ENCODE results near the gene TNPO1.
A peak's percentile ranks its signal among the peaks of the same experiment; 100 is the strongest.

TNPO1 gene

GRCh38 chr5:72818866-72819534 is 2.5 kb downstream of the TNPO1 start:
- DNase-seq (ENCODE audit: low read depth in 2 of 2) = peak; percentile 25 to 27

- DNase-seq (ENCODE audit: low read depth in 2 of 2) = no peak
Observed at GRCh38 chr5:72821776-72822175, 5.3 kb downstream of the TNPO1 start.

DNA sequence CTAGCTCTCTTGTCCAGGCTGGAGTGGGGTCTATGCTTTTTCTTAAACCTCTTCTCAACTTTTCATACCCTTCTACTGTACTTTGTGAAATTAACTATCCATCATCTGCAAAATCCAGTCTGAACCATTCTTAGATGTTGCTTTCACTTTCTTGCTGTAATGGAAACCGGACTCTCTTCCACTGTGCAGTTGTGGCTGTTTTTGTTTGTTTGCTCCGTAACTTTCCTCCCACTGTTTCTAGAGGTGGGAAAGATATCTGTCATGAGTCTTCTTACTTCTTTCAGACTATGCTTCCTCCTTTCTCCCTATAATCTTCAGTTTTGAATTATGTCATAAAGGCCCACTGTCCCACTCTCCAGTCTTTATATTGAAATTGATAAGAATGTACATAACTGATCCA is 6.5 kb downstream of the TNPO1 start:
- DNase-seq (ENCODE audit: low read depth in 2 of 2) = no peak

GRCh38 chr5:72829707-72830106 is 13.2 kb downstream of the TNPO1 start:
- no peak for DNase-seq (ENCODE audit: low read depth in 2 of 2)

- no peak for DNase-seq (ENCODE audit: low read depth in 2 of 2)
Observed at GRCh38 chr5:72830362-72830761, 13.9 kb downstream of the TNPO1 start.

DNA sequence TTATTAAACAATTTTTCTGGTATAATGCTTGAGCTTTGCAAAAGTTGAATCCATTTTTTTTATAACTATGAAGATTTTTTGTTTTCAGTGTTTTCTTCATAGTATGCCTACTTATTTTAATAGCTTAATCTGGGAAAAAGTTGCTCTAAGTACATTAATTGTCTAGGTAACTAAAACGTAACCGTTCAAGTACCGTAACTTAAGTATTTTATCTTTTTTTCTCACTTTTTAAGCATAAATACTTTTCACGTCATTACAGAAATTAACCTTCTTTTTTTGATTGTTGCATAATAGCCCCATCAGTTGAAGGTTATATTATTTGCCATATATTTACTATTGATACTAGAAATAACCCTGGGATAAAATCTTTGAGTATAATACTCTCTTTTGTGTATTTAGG is 15.2 kb downstream of the TNPO1 start:
- DNase-seq (ENCODE audit: low read depth in 2 of 2) = no peak

GRCh38 chr5:72834924-72835323 is 18.5 kb downstream of the TNPO1 start:
- no peak for DNase-seq (ENCODE audit: low read depth in 2 of 2)

DNA sequence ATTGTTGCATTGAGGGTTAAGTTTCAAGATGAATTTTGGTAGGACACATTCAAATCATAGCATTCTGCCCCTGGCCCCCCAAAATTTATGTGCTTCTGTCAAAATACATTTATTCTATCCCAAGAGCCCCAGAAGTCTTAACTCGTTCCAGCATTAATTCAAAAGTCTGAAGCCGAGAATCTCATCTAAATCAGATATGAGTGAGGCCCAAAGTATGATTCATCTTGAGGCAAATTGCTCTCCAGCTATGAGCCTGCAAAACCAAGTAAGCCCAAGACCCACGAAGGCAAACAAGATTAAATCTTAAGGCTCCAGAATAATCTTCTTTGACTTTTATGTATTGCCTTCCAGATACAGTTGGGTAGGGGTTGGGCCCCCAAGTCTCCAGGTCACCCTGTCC is 19.2 kb downstream of the TNPO1 start:
- no peak for DNase-seq (ENCODE audit: low read depth in 2 of 2)

GRCh38 chr5:72836810-72837209 is 20.3 kb downstream of the TNPO1 start:
- DNase-seq (ENCODE audit: low read depth in 2 of 2) = no peak

DNA sequence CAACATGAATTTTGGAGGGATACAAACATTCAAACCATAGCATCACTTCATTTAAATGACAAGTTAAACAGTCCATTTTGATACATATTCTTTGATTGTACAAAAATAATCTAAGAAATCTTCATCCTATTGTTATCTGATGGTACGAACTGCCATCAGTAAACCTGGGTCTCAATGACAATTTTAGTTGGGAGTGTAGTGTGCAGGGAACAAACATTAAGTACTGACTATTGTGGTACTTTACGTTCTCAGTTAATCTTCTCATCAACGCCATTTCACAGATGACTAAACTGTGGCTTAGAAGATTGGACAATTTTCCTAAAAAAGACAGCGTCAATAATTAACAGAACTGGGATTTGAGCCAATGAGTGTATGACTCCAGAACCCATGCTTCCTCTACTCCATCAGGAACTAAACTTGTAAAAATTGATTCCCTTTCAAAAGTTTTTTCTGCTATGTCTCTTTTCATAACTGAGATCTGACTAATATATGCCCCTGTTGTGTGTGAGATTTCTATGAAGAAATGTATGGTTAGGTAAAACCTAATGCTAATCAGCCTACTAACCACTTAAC is 21.1 kb downstream of the TNPO1 start:
- DNase-seq (ENCODE audit: low read depth in 2 of 2) = no peak

DNA sequence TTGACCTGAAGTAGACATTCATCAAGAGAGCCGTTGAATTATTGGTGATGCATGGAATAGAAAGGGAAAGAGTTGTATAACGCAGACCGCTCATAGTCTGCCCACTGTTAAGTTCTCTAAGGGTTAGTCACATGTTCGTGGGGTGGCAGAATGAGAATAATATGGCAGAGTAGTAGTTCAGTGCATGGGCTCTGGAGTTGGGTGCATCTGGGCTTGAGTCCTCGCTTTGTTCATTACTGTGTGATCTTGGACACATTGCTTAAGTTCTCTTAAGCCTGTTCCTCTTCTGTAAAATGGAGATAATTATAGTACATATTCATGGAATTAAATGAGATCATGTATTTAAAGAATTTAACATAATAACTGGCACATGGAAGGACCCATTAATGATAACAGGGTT is 23.6 kb downstream of the TNPO1 start:
- DNase-seq (ENCODE audit: low read depth in 2 of 2) = no peak

DNA sequence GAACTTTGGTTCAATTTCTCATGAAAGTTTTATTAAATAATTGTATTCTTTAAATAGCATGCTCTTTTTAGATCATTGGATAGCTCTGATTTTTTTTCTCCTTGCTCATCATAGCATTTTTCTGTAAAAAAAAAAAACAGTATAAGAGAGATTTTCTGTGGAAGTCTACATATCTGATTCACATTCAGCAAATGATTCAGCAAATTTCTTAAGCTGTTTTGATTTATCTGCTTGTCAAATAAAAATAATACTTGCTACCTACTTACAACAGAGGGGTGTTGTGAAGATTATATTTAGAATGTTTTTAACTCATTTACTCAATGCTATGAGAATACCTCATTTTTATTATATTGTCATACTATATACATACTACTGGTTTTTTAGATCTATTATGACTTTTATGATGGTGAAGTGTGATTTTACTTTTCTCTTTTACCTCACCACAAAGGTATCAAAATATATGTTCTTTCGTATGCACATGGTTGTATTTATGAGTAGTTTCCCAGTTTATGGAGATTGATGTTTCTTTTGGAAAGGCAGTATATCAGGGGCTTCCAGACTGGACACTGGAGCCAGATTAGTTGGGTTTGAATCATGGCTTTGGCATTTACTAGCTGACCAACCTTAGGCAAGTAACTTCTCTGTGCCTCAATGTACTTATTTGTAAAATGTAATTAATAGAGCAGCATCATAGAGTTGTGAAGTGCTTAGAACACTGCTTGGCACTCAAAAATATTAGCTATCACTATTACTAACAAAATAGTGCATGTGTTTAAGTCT is 25.5 kb downstream of the TNPO1 start:
- no peak for DNase-seq (ENCODE audit: low read depth in 2 of 2)

GRCh38 chr5:72842816-72843215 is 26.4 kb downstream of the TNPO1 start:
- no peak for DNase-seq (ENCODE audit: low read depth in 2 of 2)

- no peak for DNase-seq (ENCODE audit: low read depth in 2 of 2)
Observed at GRCh38 chr5:72844218-72844603, 27.8 kb downstream of the TNPO1 start.

GRCh38 chr5:72845889-72846288 is 29.4 kb downstream of the TNPO1 start:
- no peak for DNase-seq (ENCODE audit: low read depth in 2 of 2)

DNA sequence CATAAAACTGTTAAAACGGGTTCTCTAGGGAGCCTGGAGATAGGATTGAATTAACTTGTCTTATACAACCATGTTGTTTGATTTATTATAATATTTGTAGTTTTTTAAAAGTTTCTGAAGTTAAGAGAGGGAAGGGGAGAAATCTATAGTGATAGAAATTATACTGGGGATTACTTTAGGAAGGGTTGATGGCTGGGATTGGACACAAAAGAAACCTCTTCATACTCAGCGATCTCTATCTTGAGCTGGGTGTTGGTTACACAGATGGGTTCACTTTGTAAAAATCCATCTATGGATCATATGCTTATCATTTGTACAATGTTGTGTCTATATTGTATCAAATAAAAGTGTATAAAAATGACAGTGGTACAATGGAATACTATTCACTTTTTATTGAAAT is 30.0 kb downstream of the TNPO1 start:
- no peak for DNase-seq (ENCODE audit: low read depth in 2 of 2)

- DNase-seq (ENCODE audit: low read depth in 2 of 2) = no peak
Observed at GRCh38 chr5:72847439-72847838, 31.0 kb downstream of the TNPO1 start.

DNA sequence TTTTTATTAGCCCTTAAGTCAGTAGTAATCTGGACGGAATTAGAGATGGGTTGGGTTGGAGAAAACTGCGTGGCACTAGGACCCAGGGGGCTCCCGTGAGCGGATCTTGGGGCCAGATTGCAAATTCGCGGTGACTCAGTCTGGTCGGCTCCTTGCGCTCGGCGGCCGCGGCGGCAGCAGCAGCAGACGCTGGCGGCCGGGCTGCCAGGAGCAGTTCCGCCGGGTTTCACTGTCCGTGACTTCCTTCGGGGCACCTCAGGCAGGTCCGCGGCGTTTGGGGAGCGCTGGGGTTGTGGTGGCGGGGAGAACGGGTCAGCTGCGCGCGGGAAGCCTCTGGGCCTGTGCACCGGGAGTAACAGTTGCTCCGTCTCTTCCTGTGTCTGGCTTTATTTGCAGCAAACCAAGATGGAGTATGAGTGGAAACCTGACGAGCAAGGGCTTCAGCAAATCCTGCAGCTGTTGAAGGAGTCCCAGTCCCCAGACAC is 31.6 kb downstream of the TNPO1 start:
- DNase-seq (ENCODE audit: low read depth in 2 of 2) = peak; percentile 71 to 74

- peak; percentile 30 to 51 for DNase-seq (ENCODE audit: low read depth in 2 of 2)
Observed at GRCh38 chr5:72848474-72849428, 32.3 kb downstream of the TNPO1 start.

DNA sequence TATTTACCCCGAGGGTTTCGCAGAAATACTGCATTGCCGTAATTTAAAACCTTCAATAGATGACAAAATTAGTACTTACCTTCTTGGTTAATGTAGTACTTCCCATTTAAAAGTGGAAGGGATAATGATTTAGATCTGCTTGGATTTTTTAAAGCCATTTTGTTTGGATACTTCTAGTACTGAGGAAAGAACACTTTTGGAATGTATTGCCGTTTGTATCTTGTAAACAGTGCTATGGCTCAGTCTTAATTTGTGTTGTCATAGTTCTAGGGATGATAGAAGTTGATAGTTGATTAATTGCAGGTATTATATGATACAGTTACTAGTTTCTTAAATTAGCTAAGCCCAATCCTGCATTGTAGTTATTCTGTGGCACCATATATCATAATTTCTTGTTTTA is 33.1 kb downstream of the TNPO1 start:
- DNase-seq (ENCODE audit: low read depth in 2 of 2) = no peak

DNA sequence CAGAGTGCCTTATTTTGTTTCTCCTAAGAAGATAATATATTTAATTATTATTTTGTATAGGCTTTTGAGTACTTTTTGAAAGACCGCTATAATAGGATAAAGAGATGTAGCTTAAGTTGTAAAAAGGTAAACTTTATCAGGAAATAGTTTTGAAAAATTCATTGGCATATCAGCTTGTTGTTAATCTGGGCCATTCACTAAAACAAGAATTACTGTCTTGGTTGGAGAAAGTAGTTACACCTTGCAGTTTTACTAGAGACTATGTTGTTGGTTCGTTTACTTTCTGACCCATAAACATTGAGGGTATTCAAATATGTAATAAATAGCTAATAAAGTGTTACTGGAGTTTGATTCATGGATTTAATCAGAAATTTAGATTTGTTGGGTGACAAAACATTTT is 33.7 kb downstream of the TNPO1 start:
- no peak for DNase-seq (ENCODE audit: low read depth in 2 of 2)

GRCh38 chr5:72852356-72852755 is 35.9 kb downstream of the TNPO1 start:
- DNase-seq (ENCODE audit: low read depth in 2 of 2) = no peak
